Kidney epithelial cell (primary cell): ENCODE measurements around the gene GNL3L. TPM values are rescaled to one million over a fixed set of nuclear protein-coding genes. Genes with fewer than 3 reads are reported as not detected.

ENCODE experiments used
- DNase-seq: peaks from one replicate; pipeline ENCODE4 v3.0.0-alpha.2; 2010; ENCODE audit warnings: low read depth
- H3K27me3 ChIP-seq: 2 replicates; pipeline ENCODE4 v1.6.0; 2011; ENCODE audit warnings: low read length; ENCODE audit not compliant: control insufficient read depth, insufficient read depth
- H3K36me3 ChIP-seq: 2 replicates; pipeline ENCODE4 v1.5.1; 2011; ENCODE audit warnings: low read length; ENCODE audit not compliant: control insufficient read depth, insufficient read depth
- H3K4me3 ChIP-seq: 2 replicates; pipeline ENCODE4 v1.5.1; 2011; ENCODE audit warnings: low read depth, mild to moderate bottlenecking, control low read depth, low read length
- total RNA-seq: library from RNA; depleted of rRNA; stranded (reverse); fragments of >200 nt; gene quantifications from 2 replicates; pipeline ENCODE4 v1.2.3, GENCODE V29; 2015
- TF ChIP-seq, protein P1 (sequence below): IDR thresholded peaks from 2 replicates; pipeline ENCODE4 v1.5.1; 2011; ENCODE audit warnings: mild to moderate bottlenecking, moderate library complexity, low read length, control low read depth, inconsistent platforms; ENCODE audit not compliant: insufficient read depth, poor library complexity, severe bottlenecking

The GNL3L gene
- total RNA-seq, 1 donor from 2014 or later, result 29.9 TPM

DNA sequence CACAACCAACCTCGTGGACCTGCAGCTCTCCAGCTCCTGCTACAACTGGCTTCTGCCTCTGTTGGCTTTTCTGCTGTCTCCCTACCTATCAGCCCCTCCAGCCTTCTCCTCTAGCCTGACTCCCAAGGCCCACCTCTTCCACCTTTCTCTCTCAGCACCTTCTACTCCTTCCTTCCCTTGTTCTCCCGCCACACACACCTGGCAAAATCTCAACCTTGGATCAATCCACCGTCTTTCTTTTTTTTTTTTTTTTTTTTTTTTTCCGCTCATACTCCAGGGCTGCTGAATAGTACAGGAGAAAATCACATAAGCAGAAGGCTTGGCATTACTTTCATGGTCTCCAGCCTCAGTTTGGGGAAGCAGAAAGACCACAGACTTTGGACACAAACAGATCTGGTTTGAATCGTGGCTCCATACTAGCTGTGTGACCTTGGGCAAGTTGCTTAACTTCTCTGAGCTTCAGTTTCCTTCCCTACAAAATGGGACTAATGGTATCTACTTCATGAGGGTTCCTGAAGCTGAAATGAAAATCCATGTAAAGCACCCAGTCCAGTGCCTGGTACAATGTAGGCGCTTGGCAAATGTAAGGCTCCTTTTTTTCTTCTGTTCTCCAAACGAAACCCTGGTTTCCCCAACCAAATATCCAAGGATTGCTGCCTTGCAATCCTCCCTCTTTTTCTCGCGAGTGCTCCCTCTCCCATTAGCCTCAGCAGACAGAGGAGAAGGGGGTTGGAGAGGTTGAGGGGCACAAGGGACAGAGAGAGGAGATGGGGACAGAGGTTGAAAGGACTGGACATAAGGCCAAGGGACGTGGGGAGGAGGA is 35.6 kb upstream of the GNL3L start:
- H3K36me3 ChIP-seq, result no peaks in the 10 kb centered on the region
- peak overlapping the region; percentile 56 for H3K4me3 ChIP-seq
- DNase-seq, result no peak
- TF ChIP-seq, protein P1, sequence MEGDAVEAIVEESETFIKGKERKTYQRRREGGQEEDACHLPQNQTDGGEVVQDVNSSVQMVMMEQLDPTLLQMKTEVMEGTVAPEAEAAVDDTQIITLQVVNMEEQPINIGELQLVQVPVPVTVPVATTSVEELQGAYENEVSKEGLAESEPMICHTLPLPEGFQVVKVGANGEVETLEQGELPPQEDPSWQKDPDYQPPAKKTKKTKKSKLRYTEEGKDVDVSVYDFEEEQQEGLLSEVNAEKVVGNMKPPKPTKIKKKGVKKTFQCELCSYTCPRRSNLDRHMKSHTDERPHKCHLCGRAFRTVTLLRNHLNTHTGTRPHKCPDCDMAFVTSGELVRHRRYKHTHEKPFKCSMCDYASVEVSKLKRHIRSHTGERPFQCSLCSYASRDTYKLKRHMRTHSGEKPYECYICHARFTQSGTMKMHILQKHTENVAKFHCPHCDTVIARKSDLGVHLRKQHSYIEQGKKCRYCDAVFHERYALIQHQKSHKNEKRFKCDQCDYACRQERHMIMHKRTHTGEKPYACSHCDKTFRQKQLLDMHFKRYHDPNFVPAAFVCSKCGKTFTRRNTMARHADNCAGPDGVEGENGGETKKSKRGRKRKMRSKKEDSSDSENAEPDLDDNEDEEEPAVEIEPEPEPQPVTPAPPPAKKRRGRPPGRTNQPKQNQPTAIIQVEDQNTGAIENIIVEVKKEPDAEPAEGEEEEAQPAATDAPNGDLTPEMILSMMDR, result no peak
- no peaks in the 10 kb centered on the region for H3K27me3 ChIP-seq

DNA sequence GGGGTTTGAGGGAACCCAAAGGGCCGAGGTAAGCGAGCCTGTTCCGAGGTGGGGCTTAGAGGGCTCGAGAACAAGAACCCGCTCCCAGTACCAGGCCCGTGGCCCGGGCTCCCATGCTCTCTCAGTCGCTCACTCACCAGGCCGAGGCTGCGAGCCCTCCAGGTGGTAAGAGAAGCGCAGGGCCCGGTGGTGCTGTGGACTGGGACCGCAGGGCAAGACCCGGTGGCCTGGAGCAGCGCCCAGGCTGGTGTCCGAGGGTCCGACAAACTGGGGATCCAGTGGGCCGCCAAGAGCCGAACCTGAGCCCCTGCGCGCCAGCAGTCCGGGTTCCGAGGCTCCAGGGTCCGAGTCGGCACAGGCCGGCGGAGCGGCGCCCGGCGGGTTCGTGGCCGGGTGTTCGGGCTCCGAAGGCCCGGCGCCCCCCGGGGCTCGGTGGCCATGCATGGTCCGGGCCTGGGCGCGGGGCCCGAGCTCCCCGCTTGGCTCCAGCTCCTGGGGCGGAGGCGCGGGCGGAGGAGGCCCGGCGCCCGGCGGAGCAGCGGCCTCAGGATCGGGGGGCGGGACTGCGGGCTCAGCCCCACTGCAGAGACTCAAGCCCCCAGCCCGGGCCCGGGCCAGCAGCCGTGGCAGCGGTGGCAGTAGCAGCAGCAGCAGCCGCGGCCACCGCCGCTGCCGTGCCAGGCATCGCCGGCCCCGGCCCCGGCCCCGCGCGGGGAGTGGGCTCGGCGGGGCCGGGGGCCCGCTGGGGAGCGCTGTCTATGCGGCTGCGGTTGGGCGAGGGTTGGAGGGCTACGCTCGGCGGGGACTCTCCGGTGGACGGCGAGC is 34.8 kb upstream of the GNL3L start:
- H3K27me3 ChIP-seq, result no peaks in the 10 kb centered on the region
- TF ChIP-seq, protein P1, result no peak
- no peaks in the 10 kb centered on the region for H3K36me3 ChIP-seq
- DNase-seq, result no peak
- peak overlapping the region; percentile 56 for H3K4me3 ChIP-seq

DNA sequence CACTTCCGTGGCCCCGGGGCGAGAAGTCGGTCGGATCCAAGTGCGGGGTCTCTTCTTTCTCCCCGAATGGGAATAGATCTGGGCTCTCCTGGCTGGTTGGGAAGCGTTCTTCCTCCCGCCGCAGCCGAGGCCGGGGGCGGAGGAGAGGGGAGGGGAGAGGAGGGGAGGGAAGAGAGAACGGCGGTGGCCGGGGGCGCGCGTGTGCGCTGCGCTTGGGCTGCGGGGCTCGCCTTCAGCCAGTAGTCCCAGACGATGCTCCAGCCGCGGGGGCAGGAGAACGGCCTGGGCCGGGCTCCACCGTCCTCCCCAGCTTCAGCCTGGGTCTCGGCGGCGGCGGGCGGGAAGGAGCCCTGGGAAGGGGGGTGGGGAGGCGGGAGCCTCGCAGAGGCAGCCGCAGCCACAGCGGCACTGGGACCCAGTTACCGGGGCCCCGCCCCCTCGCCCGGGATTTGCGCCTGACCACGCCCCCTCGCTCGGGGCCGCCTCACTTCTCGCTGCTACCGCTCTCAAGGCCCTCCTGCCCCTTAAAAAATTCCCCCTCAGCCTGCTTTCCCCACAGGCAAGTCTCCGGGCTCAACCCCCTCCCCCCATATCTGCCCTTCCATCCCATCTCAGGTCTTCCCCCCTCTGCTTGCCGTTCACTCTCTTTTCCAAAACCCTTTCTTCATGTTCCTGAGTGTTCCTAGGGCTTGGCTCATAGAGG is 34.1 kb upstream of the GNL3L start, which contains the start of gene FGD1:
Gene FGD1 (minus strand): TSS at position 421 of the 703 bp plus-strand sequence. CDS start 802 bp downstream, outside the sequence.
- no peaks in the 10 kb centered on the region for H3K36me3 ChIP-seq
- TF ChIP-seq, protein P1, result no peak
- DNase-seq, result no peak
- no peaks in the 10 kb centered on the region for H3K27me3 ChIP-seq
- peak within 1 kb of the TSS; percentile 56 for H3K4me3 ChIP-seq

DNA sequence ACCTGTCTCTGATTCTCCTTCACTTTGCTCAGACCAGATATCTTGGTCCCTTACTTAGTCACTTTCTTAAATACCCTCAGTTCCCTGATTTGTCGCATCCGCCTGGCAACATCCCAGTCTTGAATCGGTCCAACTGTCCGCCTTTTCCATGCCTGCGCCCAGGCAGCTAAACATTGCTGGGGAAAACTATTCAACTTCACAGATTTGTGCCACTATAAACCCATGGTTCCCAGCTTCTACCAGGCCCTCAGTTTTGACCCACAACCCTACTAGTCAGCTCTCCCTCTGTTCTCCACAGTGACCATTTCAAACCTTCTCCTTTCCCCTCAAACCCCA is 33.5 kb upstream of the GNL3L start:
- DNase-seq, result no peak
- Histone ChIP-seq H3K27me3 (no peaks in the 10 kb centered on the region), H3K36me3 (no peaks in the 10 kb centered on the region), H3K4me3 (peak overlapping the region; percentile 56)
- TF ChIP-seq, protein P1, result no peak

DNA sequence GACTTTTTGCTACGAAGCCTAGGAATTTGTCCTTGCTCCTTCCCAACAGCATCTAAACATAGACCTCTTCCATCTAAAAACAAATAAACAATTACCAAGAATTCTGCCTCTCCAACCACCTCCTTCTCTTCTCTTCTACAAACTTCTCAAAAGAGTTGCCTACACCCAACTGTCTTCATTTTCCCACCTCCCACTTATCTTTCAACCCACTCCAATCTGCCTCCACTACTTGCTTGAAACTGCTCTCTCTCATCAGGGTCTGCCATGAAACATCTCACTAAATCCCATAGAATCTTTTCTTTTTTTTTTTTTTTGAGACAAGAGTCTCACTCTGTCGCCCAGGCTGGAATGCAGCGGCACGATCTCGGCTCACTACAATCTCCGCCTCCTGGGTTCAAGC is 33.1 kb upstream of the GNL3L start:
- TF ChIP-seq, protein P1, result no peak
- no peak overlapping the region for H3K4me3 ChIP-seq
- no peak for DNase-seq
- no peaks in the 10 kb centered on the region for H3K27me3 ChIP-seq
- no peaks in the 10 kb centered on the region for H3K36me3 ChIP-seq
